Measurements from ENCODE around the gene MARCHF3.

Gene MARCHF3, protein sequence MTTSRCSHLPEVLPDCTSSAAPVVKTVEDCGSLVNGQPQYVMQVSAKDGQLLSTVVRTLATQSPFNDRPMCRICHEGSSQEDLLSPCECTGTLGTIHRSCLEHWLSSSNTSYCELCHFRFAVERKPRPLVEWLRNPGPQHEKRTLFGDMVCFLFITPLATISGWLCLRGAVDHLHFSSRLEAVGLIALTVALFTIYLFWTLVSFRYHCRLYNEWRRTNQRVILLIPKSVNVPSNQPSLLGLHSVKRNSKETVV

DNA sequence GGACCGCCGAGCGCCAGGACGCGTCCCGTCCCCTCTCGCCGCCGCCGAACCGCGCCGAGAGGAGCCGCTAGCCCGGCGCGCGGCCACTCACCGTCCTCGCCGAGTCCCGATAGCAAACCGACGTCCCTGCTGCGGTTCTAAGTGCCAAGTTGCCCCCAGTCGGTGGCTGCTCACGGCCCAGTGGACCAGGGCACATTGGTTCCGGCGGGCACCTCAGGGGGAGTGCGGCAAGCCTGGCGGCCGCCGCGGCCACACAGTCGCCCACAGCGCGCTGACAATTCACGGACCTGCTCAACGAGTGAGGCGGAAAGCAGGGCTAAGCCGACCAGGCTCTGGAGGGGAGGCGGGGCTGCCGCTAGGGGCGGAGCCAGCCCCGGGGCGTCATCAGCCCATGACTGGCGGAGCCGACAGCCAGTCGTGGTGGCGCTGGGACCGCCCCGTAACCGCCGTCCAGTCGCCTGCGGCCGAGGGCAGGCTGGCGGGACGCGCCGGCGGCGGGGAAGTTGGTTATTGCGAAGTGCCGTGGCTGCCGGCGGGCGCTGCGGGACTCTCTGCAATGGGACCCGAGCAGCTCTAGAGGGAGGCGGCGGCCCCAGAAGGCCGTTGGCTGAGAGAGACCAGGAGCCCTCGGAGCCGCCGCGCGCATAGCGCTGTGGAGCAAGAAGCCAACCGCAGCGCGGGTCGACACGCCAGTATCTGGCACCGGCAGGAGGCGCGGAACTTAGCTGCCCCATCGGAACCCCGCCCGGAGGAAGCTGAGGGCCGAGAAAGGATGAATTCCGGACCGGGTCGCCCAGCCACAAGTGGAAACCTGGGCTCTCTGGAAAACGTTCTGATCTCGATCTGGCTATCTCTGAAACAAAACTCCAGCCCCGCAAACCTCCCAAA lies at the start of gene MARCHF3:
Gene MARCHF3, minus strand, starts transcription at position 300 of the 888 bp plus-strand sequence. CDS start 112,387 bp downstream, outside the sequence.
- peak; percentile 98 for DNase-seq (ENCODE audit: low spot score)
- TF ChIP-seq, protein P1, sequence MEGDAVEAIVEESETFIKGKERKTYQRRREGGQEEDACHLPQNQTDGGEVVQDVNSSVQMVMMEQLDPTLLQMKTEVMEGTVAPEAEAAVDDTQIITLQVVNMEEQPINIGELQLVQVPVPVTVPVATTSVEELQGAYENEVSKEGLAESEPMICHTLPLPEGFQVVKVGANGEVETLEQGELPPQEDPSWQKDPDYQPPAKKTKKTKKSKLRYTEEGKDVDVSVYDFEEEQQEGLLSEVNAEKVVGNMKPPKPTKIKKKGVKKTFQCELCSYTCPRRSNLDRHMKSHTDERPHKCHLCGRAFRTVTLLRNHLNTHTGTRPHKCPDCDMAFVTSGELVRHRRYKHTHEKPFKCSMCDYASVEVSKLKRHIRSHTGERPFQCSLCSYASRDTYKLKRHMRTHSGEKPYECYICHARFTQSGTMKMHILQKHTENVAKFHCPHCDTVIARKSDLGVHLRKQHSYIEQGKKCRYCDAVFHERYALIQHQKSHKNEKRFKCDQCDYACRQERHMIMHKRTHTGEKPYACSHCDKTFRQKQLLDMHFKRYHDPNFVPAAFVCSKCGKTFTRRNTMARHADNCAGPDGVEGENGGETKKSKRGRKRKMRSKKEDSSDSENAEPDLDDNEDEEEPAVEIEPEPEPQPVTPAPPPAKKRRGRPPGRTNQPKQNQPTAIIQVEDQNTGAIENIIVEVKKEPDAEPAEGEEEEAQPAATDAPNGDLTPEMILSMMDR (IDR thresholded peaks at IDR 0.05; ENCODE audit: extremely low read depth, missing control alignments): peak; percentile 5

DNA sequence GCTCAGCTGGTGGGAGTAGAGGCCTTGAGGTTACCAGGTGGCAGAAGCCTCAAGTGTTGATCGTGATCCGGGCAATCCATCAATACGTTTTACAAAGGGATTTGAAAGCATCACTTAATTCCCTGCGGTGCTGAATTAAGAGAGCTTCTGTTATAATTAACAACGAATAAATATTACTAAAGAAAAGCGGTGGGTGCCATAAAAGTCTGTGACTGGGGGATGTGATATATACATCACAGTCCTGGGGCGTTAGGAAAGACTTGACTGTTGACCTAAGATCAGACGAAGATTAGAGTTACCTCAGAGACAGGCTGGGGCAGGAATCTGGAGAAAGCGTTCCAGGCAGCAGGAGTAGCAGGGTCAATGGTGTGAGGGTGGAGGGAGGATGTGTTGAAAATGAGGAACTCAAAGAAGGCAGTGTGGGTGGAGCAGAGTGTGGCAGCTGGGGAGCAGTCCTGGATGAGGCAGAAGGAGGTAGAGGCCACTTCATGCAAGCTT lies 49.7 kb upstream of the MARCHF3 start:
- TF ChIP-seq, protein P1 (IDR thresholded peaks at IDR 0.05; ENCODE audit: extremely low read depth, missing control alignments): no peak
- no peak for DNase-seq (ENCODE audit: low spot score)

DNA sequence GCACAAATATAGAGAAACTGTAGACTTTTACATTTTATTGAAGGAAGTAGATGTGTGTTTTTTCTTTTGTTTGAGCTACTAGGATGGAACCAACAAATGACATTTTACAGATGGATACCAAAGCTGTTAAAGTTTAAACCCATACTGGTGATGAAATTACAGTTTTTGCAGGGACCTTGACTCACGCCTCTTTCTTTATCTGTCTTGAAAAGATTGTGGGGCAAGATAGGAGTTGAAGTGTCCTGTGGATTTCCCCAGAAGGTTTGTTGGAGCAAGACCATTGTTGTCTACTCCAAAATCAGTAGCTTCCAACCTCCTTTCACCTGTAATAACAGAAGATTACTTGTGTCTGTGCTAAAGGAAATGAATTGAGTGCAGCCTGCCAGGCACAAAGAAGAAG lies 47.0 kb upstream of the MARCHF3 start:
- DNase-seq (ENCODE audit: low spot score): no peak
- TF ChIP-seq, protein P1 (IDR thresholded peaks at IDR 0.05; ENCODE audit: extremely low read depth, missing control alignments): no peak

DNA sequence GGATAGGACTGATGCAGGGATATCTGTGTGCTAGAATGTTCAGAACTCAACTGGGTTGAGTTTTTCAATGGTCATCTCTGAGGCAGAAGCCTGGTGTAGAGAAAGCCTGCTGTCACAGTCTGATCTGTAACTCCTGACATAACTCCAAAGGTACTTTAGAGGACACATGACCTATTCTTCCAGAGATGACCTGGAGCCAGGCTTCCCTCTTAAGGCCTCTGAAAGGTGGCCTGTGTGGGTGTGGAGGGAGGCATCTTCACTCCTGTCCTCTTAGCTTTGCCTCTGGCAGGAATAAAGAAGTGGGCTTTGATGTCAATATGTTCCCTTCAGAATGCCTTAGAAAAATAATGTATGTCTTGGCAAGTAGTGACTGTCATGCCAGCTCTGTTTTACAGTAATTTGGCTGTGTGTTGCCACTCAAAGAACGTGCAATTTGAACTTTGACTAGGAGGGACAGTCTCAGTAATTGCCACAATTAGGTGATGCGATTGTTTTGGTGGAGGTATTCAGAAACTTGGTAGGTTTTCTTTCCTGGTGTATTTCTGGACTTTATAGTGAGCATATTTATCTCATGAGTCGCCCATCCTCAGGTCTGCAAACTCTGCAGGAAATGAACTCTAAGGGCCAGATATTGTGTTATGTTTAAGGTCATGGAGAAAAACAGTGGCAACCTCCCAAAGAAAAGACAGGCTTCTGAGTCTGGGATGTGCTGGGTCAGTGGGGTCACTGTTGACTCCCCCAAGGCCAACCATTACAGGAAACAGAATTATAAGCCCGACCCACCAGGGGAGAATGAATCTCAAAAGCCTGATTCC lies 46.2 kb upstream of the MARCHF3 start:
- DNase-seq (ENCODE audit: low spot score): no peak

DNA sequence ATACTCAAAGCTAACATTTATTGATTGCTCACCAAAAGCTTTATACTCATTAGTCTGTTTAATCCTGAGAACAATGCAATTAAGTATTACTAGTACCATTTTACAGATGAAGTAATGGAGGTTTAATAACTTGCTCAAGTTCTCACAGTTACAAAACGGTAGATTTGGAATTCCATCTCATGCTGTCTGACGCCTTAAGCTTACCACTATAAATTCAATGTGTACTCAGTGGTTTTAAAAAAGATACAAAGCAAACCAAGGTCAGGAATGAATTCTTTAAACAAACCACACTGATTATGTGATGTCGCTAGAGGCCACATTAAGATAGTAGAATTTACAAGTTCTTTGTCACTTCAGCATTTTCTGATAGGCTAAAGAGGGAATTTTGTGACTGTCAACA lies 44.1 kb upstream of the MARCHF3 start:
- TF ChIP-seq, protein P1 (IDR thresholded peaks at IDR 0.05; ENCODE audit: extremely low read depth, missing control alignments): no peak
- DNase-seq (ENCODE audit: low spot score): no peak

More for the DNA sequence above, 46.2 kb upstream of the MARCHF3 start:
- TF ChIP-seq, protein P1 (IDR thresholded peaks at IDR 0.05; ENCODE audit: extremely low read depth, missing control alignments): no peak

DNA sequence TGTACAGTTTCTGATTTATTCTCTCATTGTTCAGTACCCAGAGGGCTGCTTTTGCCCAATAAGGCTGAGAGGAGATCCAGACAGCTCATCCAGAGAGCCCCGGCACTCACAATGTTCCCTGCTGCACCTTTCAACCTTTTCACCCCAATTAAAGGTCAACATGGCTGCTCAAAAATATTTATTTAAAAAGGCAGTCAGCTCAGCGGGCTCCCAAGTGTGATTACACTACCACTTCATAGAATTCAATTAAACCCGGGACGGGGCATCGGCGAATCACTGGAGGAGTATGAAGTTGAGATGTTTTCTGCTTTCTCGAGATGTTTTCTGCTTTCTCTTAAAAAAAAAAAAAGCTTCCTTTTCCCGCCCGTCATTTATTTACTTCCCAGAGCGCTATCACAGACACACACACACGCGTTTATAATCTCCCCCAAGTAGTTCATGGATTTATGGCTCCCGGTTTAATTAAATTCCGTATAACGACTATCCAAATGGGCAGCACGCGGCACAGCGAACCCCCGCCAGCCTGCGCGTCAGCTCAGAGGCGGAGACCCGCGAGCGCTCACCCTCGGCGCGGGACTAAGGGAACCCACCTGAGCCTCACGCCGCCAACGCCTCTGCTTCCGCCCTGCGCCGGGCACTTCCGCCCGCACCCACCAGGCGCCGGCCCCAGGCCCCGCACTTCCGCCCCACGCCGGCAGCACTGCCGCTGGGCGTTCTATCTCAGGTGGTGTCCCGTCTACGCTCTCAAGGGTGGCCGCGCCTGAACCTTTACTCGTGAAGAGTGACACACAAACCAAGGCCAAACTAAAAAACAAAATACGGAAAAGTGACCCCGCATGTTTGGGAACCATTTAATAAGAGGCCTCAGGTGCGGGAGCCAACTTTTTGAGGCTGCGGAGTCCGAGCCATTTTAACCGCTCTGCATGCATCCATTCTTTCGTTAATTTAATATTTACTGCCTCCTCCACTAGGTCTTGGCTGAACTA lies 42.8 kb upstream of the MARCHF3 start, which contains the start of gene C5orf63:
Gene C5orf63, minus strand, starts transcription at position 642 of the 986 bp plus-strand sequence. CDS start 14,507 bp downstream, outside the sequence.
- DNase-seq (ENCODE audit: low spot score): peak; percentile 78
- TF ChIP-seq, protein P1 (IDR thresholded peaks at IDR 0.05; ENCODE audit: extremely low read depth, missing control alignments): no peak

Data from GM20000 (cell line).